OCI-LY7 (cell line): ENCODE data around the gene PCSK7. TPM values are rescaled to one million over a fixed set of nuclear protein-coding genes. Genes with fewer than 3 reads are reported as not detected.

Experiments used
- BruUV-seq: library from RNA; stranded (reverse); fragments of 400-500 nt; replicated peaks from 2 replicates; lab custom pipeline; 2021; lab: Mats Ljungman, UMichigan
- CTCF ChIA-PET: fragments of 300-600 bp; sonication (Branson Sonifier 250); formaldehyde crosslinking; loops from one replicate; lab custom pipeline; 2022; ENCODE audit warnings: antibody characterized with exemption; ENCODE audit not compliant: unreplicated experiment; lab: Charles Lee
- POLR2A ChIA-PET: fragments of 300-600 bp; sonication (Branson Sonifier 250); formaldehyde crosslinking; loops from one replicate; lab custom pipeline; 2022; ENCODE audit warnings: antibody characterized with exemption; lab: Charles Lee
- DNase-seq: peaks from one replicate; pipeline ENCODE4 v3.0.0-alpha.2; 2015; ENCODE audit warnings: low spot score
- H2AFZ ChIP-seq: fragments of 200-600 bp; sonication (generic), shearing (Covaris generic); 2 replicates; pipeline ENCODE4 v1.6.1; 2014; ENCODE audit warnings: mild to moderate bottlenecking, antibody characterized with exemption, low read length, moderate library complexity
- H3K27ac ChIP-seq: fragments of 200-600 bp; sonication (generic); 2 replicates; pipeline ENCODE4 v1.5.1; 2014; ENCODE audit warnings: mixed run types, low read depth, mild to moderate bottlenecking, moderate library complexity, low read length, inconsistent platforms; ENCODE audit not compliant: poor library complexity, severe bottlenecking
- H3K36me3 ChIP-seq: fragments of 200-600 bp; sonication (generic); 2 replicates; pipeline ENCODE4 v1.6.1; 2014; ENCODE audit warnings: mild to moderate bottlenecking, antibody characterized with exemption, low read length, moderate library complexity, mixed read lengths; ENCODE audit not compliant: insufficient read depth
- H3K4me1 ChIP-seq: fragments of 200-600 bp; sonication (generic); 2 replicates; pipeline ENCODE4 v1.5.1; 2014; ENCODE audit warnings: mild to moderate bottlenecking, low read length; ENCODE audit not compliant: insufficient read depth, poor library complexity, severe bottlenecking
- H3K4me2 ChIP-seq: fragments of 200-600 bp; sonication (generic); 2 replicates; pipeline ENCODE4 v1.6.1; 2014; ENCODE audit warnings: mild to moderate bottlenecking, low read length
- H3K4me3 ChIP-seq: fragments of 200-600 bp; sonication (generic); 2 replicates; pipeline ENCODE4 v1.5.1; 2014; ENCODE audit warnings: mild to moderate bottlenecking, low read depth, low read length; ENCODE audit not compliant: poor library complexity, severe bottlenecking
- H3K79me2 ChIP-seq: fragments of 200-600 bp; sonication (generic); 2 replicates; pipeline ENCODE4 v1.6.1; 2016; ENCODE audit warnings: low read depth, mild to moderate bottlenecking, low read length, moderate library complexity, mixed read lengths; ENCODE audit not compliant: insufficient read depth
- H3K9me2 ChIP-seq: fragments of 200-600 bp; sonication (generic); 2 replicates; pipeline ENCODE4 v1.6.1; 2016; ENCODE audit warnings: mild to moderate bottlenecking, low read length, mixed read lengths; ENCODE audit not compliant: insufficient read depth
- H3K9me3 ChIP-seq: fragments of 200-600 bp; sonication (generic); 2 replicates; pipeline ENCODE4 v1.6.1; 2014; ENCODE audit warnings: mild to moderate bottlenecking, mixed run types, low read length, mixed read lengths
- H4K20me1 ChIP-seq: fragments of 200-600 bp; sonication (generic); 2 replicates; pipeline ENCODE4 v1.6.1; 2014; ENCODE audit warnings: mild to moderate bottlenecking, antibody characterized with exemption, low read length, moderate library complexity, mixed read lengths; ENCODE audit not compliant: insufficient read depth
- EZH2phosphoT487 ChIP-seq: fragments of 200-600 bp; sonication (generic); IDR thresholded peaks from 2 replicates; pipeline ENCODE4 v1.6.1; 2018; ENCODE audit warnings: low read depth, borderline replicate concordance, mild to moderate bottlenecking, mixed run types, antibody characterized with exemption, low read length, moderate library complexity, mixed read lengths
- intact Hi-C: fragments of 100-400 bp; cut with micrococcal nuclease; formaldehyde crosslinking; loops from one replicate; pipeline ENCODE4 v1.10.0; 2022; ENCODE audit not compliant: unreplicated experiment
- total RNA-seq, 2 experiments: library from RNA; depleted of rRNA in 1 of 2; stranded (reverse); fragments of >200 nt in 1 of 2; shearing (Covaris generic) in 1 of 2; gene quantifications; 2 replicates each; pipeline ENCODE4 v1.2.3, GENCODE V29; 2014 to 2022
- TF ChIP-seq, protein P1 (sequence below): fragments of 200-600 bp; sonication (generic); conservative IDR thresholded peaks from 2 replicates; pipeline ENCODE4 v1.5.1; 2014; ENCODE audit warnings: mild to moderate bottlenecking, antibody characterized with exemption, low read length, moderate library complexity, mixed read lengths

PCSK7 gene
- total RNA-seq, 2 experiments from 2014 or later: 44.1 to 91.2 TPM

DNA sequence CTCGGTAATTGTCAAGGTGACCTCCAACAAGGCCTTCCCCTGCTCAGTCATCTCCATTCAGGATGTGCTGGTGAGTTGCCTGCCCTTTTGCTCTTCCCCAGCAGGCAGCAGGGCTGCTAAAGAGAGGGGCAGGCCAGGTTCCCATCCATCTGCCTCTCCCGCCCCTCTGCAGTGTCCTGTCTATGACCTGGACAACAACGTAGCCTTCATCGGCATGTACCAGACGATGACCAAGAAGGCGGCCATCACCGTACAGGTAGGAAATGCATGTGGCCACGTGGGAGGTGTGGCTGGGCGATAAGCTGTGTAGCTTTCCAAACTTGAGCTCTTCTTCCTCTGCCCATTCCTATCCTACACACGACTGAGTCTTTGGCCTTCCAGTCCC is 49.3 kb downstream of the PCSK7 start:
- Histone ChIP-seq H3K9me2 (no peaks in the 10 kb centered on the region), H3K36me3 (peaks cover 15% of the 10 kb centered on the region; the same call in 1 of the 2 replicates), H3K4me2 (no peak overlapping the region), H3K4me1 (peaks cover 46% of the 10 kb centered on the region), H4K20me1 (no peaks in the 10 kb centered on the region), H2AFZ (no peak overlapping the region), H3K4me3 (no peak overlapping the region), H3K79me2 (peaks cover 3% of the 10 kb centered on the region; the same call in 1 of the 2 replicates), H3K27ac (no peak overlapping the region), H3K9me3 (no peaks in the 10 kb centered on the region)
- intact Hi-C loops: no loop called here
- TF ChIP-seq, protein P1, sequence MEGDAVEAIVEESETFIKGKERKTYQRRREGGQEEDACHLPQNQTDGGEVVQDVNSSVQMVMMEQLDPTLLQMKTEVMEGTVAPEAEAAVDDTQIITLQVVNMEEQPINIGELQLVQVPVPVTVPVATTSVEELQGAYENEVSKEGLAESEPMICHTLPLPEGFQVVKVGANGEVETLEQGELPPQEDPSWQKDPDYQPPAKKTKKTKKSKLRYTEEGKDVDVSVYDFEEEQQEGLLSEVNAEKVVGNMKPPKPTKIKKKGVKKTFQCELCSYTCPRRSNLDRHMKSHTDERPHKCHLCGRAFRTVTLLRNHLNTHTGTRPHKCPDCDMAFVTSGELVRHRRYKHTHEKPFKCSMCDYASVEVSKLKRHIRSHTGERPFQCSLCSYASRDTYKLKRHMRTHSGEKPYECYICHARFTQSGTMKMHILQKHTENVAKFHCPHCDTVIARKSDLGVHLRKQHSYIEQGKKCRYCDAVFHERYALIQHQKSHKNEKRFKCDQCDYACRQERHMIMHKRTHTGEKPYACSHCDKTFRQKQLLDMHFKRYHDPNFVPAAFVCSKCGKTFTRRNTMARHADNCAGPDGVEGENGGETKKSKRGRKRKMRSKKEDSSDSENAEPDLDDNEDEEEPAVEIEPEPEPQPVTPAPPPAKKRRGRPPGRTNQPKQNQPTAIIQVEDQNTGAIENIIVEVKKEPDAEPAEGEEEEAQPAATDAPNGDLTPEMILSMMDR: no peak
- TF ChIP-seq EZH2phosphoT487: no peak
- no peak for DNase-seq
- ChIA-PET CTCF (no interaction called here), POLR2A (interaction anchor here (0.9 to 1.9 kb wide), 3 partner anchors 11 to 45 kb away, joined by 3 to 5 read pairs (median 3); no protein-coding TSS in a partner anchor)
- no TSS peak for BruUV-seq

DNA sequence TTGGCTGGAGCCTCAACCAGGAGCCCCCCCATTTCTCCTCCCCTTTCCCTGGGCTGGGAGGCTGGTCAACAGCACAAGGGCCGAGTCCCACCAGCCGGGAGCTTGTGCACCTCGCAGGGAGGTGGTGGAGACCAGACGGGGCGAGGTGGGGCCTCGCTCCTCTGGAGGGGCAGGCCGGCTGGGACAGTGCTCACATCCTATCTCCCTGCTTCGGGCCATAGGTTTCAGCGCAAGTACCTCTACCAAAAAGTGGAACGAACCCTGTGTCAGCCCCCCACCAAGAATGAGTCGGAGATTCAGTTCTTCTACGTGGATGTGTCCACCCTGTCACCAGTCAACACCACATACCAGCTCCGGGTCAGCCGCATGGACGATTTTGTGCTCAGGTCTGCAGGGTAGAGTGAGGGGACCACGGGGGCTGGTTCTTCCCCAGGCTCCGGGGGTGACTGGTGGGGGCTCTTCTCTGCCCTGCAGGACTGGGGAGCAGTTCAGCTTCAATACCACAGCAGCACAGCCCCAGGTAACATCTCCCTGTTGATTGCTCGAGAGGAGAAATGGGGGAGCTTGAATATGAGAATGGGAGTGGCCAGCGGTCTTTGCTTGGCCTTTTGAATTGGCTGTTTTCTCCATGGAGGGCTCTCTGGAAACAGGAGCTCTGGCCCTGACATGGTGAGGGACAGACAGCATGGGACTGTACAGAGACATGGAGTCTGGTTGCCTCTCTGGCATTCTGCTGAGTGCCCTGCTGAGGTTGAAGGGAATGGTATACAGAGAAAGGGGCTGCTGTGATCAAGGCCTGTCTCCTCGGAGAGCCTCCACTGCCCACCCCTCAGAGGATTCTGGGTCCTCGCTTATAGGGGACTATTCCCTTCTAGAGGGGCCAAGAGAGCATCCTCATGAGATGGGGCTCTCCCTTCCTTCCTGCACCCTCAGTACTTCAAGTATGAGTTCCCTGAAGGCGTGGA is 50.0 kb downstream of the PCSK7 start:
- no TSS peak for BruUV-seq
- Histone ChIP-seq H3K9me3 (no peaks in the 10 kb centered on the region), H3K4me3 (no peak overlapping the region), H3K4me1 (peaks cover 47% of the 10 kb centered on the region), H3K27ac (no peak overlapping the region), H3K79me2 (peaks cover 3% of the 10 kb centered on the region; the same call in 1 of the 2 replicates), H2AFZ (0 out of 2 replicates have a peak overlapping the region, but pooled peaks have one; percentile 62), H4K20me1 (no peaks in the 10 kb centered on the region), H3K36me3 (peaks cover 15% of the 10 kb centered on the region; the same call in 1 of the 2 replicates), H3K4me2 (no peak overlapping the region), H3K9me2 (no peaks in the 10 kb centered on the region)
- DNase-seq: no peak
- CTCF ChIA-PET: interaction anchor here (1.4 kb wide), 1 partner anchor 21 kb away, joined by 3 read pairs; no protein-coding TSS in a partner anchor
- POLR2A ChIA-PET: interaction anchor here (1.6 to 5.2 kb wide), 4 partner anchors 12 to 49 kb away, joined by 3 to 30 read pairs (median 7); partner anchors contain the start of genes PCSK7 and RNF214
- intact Hi-C loops: loop anchor here (1.0 kb wide), 2 partner anchors 44 to 391 kb away; partner anchors contain the start of gene APOA5
- TF ChIP-seq, protein P1: no peak
- no peak for TF ChIP-seq EZH2phosphoT487
